NOMO-1 treated with dmso at 0.1 percent for 144 hours (cell line): ENCODE measurements around the gene EYA4.

ENCODE experiments used
- DNase-seq: peaks from one replicate; lab custom pipeline; 2025; ENCODE audit not compliant: unreplicated experiment; lab: John Stamatoyannopoulos, UW

EYA4 gene

DNA sequence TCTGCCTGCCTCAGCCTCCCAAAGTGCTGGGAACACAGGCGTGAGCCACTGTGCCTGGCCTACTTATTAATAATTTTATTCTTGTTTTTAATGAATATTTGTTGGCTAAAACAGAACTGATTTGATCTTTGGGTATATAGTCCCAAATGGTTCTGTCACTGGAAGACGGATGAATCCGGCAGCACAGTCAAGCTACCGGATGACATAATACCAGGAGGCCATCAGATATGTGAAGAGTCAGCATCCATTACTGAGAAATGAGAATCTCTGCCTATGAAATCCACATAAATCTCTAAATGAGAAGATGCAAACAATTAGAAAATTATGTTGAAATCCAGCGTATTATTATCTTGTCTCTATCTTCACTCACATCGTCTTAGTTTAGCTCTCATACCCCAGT is 263.0 kb downstream of the EYA4 start:
- DNase-seq = no peak

- DNase-seq = no peak
Measured at GRCh38 chr6:133504761-133505160, 263.6 kb downstream of the EYA4 start.

- DNase-seq = no peak
Measured at GRCh38 chr6:133505681-133506080, 264.5 kb downstream of the EYA4 start.

- DNase-seq = no peak
Measured at GRCh38 chr6:133512410-133513016, 271.4 kb downstream of the EYA4 start.

- no peak for DNase-seq
Measured at GRCh38 chr6:133523816-133524215, 282.7 kb downstream of the EYA4 start.

DNA sequence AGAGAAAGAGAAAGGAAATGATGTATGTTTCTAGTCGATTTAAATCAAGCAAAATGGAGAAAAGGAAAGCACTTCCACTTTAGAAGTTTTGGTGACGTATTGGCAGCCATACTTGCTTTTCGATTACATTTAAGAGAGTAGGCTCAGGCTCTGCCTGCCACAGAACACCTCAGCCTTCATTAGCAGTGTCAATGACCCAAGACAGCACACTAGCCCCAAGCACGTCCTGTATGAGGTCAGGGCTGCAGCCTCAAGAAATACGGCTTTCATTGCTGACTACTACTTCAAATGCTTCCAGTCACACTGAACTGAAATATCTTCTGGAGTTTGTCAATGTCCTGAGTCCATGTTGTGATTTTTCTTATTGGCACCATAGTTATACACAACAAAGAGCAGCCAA is 285.3 kb downstream of the EYA4 start:
- DNase-seq = no peak

DNA sequence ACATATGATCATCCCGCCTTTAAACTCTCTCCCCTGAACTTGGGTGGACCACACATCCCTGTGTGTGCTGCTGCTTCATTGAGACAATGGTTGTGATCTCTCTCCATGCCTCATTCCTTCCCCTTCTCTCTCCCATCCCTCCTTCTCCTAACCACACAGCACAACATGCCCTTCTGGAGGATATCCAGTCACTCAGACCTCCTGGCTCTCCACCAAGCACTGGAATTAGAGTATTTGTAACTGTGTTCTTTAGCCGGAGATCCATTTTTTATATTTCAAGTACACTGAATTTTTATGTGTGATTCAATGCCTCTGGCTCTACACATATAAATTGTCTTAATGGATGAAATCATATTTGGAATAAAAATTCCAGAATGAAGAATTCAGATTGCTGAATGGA is 287.4 kb downstream of the EYA4 start:
- DNase-seq = no peak

DNA sequence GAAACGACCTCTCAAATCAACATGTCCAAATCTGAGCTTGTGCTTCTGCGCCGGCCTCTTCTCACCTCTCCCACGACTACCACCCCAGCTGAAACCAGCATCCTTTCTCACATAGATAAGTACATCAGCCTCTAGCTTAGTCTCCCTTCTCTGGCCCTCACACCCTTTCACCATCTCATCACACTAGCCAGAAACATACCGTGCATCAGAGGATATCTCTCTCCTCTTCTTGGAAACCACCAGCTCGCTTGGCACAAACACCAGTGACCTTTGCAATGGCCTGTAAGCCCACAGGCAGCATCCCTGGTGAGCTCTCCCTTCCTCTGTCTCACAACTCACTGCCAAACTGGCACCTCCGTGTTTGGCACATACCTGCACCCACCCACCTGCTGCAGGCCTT is 291.8 kb downstream of the EYA4 start:
- no peak for DNase-seq

DNA sequence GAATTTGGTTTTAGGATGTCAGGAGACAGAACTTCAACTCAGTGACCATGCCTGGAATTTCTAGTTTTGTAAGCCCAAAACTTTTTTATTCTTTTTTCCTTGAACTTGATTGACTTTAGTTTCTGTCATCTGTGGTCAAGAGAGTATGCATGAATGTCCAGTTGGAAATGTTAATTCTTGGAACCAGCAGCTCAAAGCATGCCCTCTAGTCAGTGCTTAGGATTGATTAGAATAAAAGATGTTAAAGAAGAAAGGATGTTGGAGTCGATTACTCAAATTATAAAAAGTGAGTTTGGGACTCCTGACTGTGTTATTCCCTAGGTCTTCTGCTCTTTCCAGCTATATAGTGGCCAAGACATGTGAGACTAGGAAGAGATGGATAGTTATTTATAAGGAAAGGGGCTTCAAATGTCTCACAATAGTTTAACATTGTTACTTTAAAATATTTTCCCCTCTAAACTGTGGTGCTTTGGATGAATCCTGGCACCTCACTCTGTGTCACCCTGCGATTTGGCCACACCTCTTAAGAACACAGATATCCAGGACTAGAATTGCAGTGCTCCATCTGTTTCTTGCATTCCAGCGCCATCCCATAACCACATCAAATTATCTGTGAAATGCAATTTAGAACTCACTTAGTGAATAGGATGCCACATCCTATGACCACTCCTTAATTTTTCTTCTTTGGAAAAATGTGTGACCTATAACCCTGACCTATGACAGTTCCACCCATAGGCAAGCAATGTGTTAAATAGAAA is 298.5 kb downstream of the EYA4 start:
- DNase-seq = no peak

DNA sequence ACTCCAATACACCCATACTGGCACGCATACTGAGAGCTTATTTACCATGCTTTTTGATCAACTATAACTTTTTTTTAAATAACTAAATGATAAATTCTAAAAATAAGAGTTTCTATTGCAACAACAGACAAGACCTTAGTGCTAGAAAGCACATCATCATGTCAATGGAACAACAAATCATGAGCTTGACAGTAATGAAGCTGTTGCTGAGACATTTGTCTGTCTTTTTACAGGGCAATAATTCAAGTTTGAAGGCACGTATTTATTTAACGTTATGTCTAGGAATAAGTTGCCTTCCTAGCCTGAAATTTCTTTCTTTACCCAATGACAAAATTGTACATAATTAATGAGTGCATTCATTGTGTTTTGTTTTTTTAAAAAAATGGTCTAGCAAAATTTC is 299.2 kb downstream of the EYA4 start:
- DNase-seq = no peak

DNA sequence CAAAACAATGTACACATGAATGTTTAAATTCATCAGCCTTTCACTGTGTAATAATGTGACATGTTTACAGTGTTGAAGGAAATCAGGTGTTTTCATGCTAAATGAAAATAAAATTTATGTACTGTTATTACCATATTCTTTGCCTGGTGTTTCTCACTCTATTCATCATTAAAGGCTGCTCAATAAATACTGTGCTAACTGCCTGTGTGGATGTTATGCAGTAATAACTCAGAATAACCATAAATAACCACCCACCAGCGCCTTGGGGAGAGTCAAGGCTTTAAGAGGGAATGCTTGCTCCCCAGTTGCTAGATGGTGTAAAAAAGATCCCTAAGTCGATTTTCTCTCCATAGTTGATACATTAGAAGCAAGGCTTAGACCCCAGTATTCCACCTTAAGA is 299.9 kb downstream of the EYA4 start:
- DNase-seq = no peak

- no peak for DNase-seq
Measured at GRCh38 chr6:133542056-133542821, 301.1 kb downstream of the EYA4 start.

DNA sequence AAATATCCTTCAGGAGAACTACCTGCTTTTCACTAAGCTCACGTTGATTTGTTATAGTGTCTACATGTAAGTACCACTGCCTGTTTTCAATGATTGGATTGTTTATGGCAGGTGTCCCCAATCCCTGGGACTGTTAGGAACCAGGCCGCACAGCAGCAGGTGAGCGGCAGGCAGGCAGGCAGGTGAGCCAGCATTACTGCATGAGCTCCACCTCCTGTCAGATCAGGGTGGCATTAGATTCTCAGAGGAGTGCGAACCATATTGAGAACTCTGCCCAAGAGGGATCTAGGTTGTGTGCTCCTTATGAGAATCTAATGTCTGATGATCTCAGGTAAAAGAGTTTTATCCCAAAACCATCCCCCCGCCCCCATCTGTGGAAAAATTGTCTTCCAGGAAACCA is 303.3 kb downstream of the EYA4 start:
- no peak for DNase-seq

- DNase-seq = no peak
Measured at GRCh38 chr6:133546098-133546497, 304.9 kb downstream of the EYA4 start.

DNA sequence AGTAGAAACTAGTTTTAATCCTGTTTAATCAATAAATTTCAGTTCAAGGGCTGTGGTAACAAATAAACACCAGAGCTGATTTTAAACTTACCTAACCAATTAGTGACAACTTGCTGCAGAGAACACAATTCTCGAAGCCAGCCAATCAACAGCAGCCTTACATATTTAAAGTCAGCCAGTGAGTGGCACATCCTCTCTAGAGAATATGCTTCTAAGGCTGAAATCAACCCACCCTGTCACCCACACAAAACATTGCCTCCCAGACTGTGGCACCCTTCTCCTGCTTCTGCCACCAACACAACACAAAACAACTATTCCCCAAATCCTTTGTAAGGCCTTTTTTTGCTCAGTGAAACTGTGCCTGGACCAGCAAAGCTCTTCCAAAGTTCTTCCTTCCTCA is 306.0 kb downstream of the EYA4 start:
- DNase-seq = no peak

- DNase-seq = no peak
Measured at GRCh38 chr6:133548423-133549159, 307.4 kb downstream of the EYA4 start.

DNA sequence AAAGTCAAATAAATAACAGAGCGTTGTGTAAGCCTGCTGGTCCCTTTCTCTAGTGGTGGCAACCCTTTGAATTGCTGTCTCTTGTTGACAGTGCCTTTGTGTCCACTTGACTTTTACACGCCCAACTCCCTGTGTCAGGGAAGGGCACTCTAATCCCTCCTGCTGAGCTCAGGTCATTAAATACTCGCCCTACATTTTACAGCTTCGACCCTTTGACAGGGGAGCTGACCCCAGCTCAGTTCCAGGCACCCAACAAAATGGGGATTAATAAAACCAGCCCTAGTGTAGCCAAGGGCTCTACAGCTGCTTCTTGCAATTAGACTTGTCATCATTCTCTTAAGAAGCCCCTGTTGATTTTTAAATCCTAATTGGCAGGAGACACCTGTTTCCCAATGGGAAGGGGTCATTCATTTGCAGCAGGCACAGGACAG is 308.2 kb downstream of the EYA4 start:
- no peak for DNase-seq

- DNase-seq = no peak
Measured at GRCh38 chr6:133550026-133550425, 308.9 kb downstream of the EYA4 start.

DNA sequence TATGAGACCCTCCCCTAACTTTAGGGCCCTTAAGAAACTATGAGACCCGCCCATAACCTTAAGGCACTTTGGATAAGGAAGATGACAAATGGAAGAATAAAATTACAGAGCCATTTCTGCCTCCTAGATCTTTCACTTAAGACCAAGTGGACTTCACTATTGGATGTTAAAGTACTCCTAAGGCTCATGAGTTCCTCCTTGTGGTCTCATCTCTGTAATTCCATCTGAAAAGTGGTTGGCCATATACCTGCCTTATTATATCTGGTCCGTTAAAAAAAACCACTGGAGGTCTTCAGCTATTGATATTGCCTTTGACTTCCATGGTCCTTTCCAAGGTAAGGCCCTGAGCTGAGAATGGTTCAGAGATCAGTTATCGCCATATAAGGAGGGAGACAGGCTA is 310.3 kb downstream of the EYA4 start:
- no peak for DNase-seq

GRCh38 chr6:133551847-133552341 is 310.7 kb downstream of the EYA4 start:
- no peak for DNase-seq

- DNase-seq = no peak
Measured at GRCh38 chr6:133553652-133554051, 312.5 kb downstream of the EYA4 start.
